Endothelial cell of umbilical vein (primary cell): ENCODE results near the gene MMS22L. TPM values are rescaled to one million over a fixed set of nuclear protein-coding genes. Genes with fewer than 3 reads are reported as not detected.

Experiments
- BruUV-seq: library from RNA; stranded (reverse); fragments of 400-500 nt; replicated peaks from 2 replicates; lab custom pipeline; 2021; lab: Mats Ljungman, UMichigan
- CTCF ChIA-PET: fragments of 300-600, 350-600 bp; sonication (Branson Sonifier 250); formaldehyde crosslinking; loops from one replicate; lab custom pipeline; 2021; ENCODE audit warnings: antibody characterized with exemption, inconsistent platforms; lab: Charles Lee
- POLR2A ChIA-PET: fragments of 300-600, 350-600 bp; sonication (Branson Sonifier 250); formaldehyde crosslinking; loops from one replicate; lab custom pipeline; 2021; ENCODE audit warnings: antibody characterized with exemption, inconsistent platforms; lab: Charles Lee
- DNase-seq: peaks from one replicate; pipeline ENCODE4 v3.0.0-alpha.2; 2011; ENCODE audit warnings: low read depth, low spot score
- FAIRE-seq: peaks from 2 replicates; lab custom pipeline; 2011; peaks lifted over from hg19 to GRCh38; lab: Jason Lieb, UNC
- H2AFZ ChIP-seq: 2 replicates; pipeline ENCODE4 v1.6.0; 2012; ENCODE audit warnings: low read depth, low read length, control low read depth, inconsistent platforms
- H3K27ac ChIP-seq: 2 replicates; pipeline ENCODE4 v1.5.1; 2011; ENCODE audit warnings: low read depth, mild to moderate bottlenecking, control low read depth, low read length, moderate library complexity; ENCODE audit not compliant: insufficient read depth
- H3K27me3 ChIP-seq, 2 experiments: 2 replicates each; pipeline versions ENCODE4 v1.6.0 to v1.6.1; 2011; ENCODE audit warnings: low read length in 2 of 2, mixed read lengths in 1 of 2; ENCODE audit not compliant: control insufficient read depth in 2 of 2, insufficient read depth in 2 of 2
- H3K36me3 ChIP-seq, 2 experiments: 2 replicates in 1 of 2; 3 replicates in 1 of 2; pipeline ENCODE4 v1.5.1; 2011; ENCODE audit warnings: low read length in 2 of 2, mild to moderate bottlenecking in 1 of 2, moderate library complexity in 1 of 2; ENCODE audit not compliant: control insufficient read depth in 2 of 2, insufficient read depth in 2 of 2; ENCODE audit errors: extremely low read depth in 1 of 2
- H3K4me1 ChIP-seq: 3 replicates; pipeline ENCODE4 v1.5.1; 2011; ENCODE audit warnings: mild to moderate bottlenecking, low read length; ENCODE audit not compliant: control insufficient read depth, insufficient read depth; ENCODE audit errors: extremely low read depth
- H3K4me2 ChIP-seq: 2 replicates; pipeline ENCODE4 v1.6.1; 2011; ENCODE audit warnings: low read length, control low read depth, mixed read lengths; ENCODE audit not compliant: insufficient read depth
- H3K4me3 ChIP-seq, 3 experiments: fragments of 200-600 bp in 1 of 3; sonication (generic), shearing (Covaris generic) in 1 of 3; replicated peaks in 1 of 3; 2 replicates each; pipeline ENCODE4 v1.5.1; 2011 to 2016; ENCODE audit warnings: control low read depth in 3 of 3, low read length in 3 of 3, mild to moderate bottlenecking in 2 of 3, inconsistent platforms in 1 of 3, low read depth in 1 of 3, moderate library complexity in 1 of 3; ENCODE audit not compliant: insufficient read depth in 1 of 3
- H3K79me2 ChIP-seq: 2 replicates; pipeline ENCODE4 v1.6.0; 2012; ENCODE audit warnings: low read length, inconsistent platforms; ENCODE audit not compliant: control insufficient read depth, insufficient read depth
- H3K9ac ChIP-seq: replicated peaks from 2 replicates; pipeline ENCODE3; 2011; ENCODE audit warnings: low read length, control low read depth; ENCODE audit not compliant: insufficient read depth; ENCODE audit errors: extremely low read depth
- H3K9me1 ChIP-seq: replicated peaks from 3 replicates; pipeline ENCODE4 v1.6.0; 2011; ENCODE audit warnings: mild to moderate bottlenecking, low read length; ENCODE audit not compliant: control insufficient read depth, insufficient read depth; ENCODE audit errors: extremely low read depth
- H3K9me3 ChIP-seq: replicated peaks from 2 replicates; pipeline ENCODE4 v1.5.1; 2012; ENCODE audit warnings: low read length, inconsistent platforms; ENCODE audit not compliant: control insufficient read depth, insufficient read depth
- H4K20me1 ChIP-seq: replicated peaks from 2 replicates; pipeline ENCODE3; 2011; ENCODE audit warnings: mild to moderate bottlenecking, low read length; ENCODE audit not compliant: control insufficient read depth, insufficient read depth; ENCODE audit errors: extremely low read depth
- EZH2 ChIP-seq: IDR thresholded peaks from 2 replicates; pipeline ENCODE4 v1.6.1; 2012; ENCODE audit warnings: borderline replicate concordance, low read depth, mild to moderate bottlenecking, moderate library complexity, low read length, inconsistent platforms; ENCODE audit not compliant: severe bottlenecking
- FOS ChIP-seq: IDR thresholded peaks from 2 replicates; pipeline ENCODE4 v1.6.1; 2011; ENCODE audit warnings: mild to moderate bottlenecking, low read length, moderate library complexity, borderline replicate concordance; ENCODE audit not compliant: insufficient read depth
- GATA2 ChIP-seq: IDR thresholded peaks from 2 replicates; pipeline ENCODE4 v1.7.0; 2011; ENCODE audit warnings: low read depth, mild to moderate bottlenecking, moderate library complexity, mixed read lengths, low read length; ENCODE audit not compliant: insufficient read length, insufficient read depth
- JUN ChIP-seq: IDR thresholded peaks from 2 replicates; pipeline ENCODE4 v1.6.1; 2011; ENCODE audit warnings: borderline replicate concordance, low read depth; ENCODE audit not compliant: insufficient read length, insufficient read depth
- MYC ChIP-seq: IDR thresholded peaks from one replicate; pipeline ENCODE4 v1.6.1; 2011; ENCODE audit warnings: mild to moderate bottlenecking, low read depth, low read length
- POLR2A ChIP-seq: IDR thresholded peaks from 2 replicates; pipeline ENCODE4 v1.6.1; 2012; ENCODE audit warnings: low read depth, mild to moderate bottlenecking, control low read depth, low read length
- POLR2AphosphoS5 ChIP-seq: IDR thresholded peaks from 2 replicates; pipeline ENCODE4 v1.6.1; 2012; ENCODE audit warnings: low read depth, mild to moderate bottlenecking, control low read depth, low read length, moderate library complexity; ENCODE audit not compliant: insufficient read depth
- dilution Hi-C: fragments of 300-500 bp; cut with MboI; formaldehyde crosslinking; loops from one replicate; pipeline ENCODE4 v1.15.0; 2019; ENCODE audit warnings: low sequenced_read_pairs; ENCODE audit not compliant: extremely low pct_ligation_motif_present
- intact Hi-C: fragments of 100-400 bp; cut with micrococcal nuclease; formaldehyde crosslinking; loops from one replicate; pipeline ENCODE4 v1.10.0; 2022
- polyA plus RNA-seq, 4 experiments: library from polyadenylated mRNA; depleted of rRNA in 3 of 4; stranded (reverse) in 3 of 4; unstranded in 1 of 4; fragments of >200 nt; gene quantifications; 2 replicates each; pipeline versions ENCODE4 v1.2.1 to v1.2.3, GENCODE V29; 2011 to 2012; ENCODE audit warnings: missing spikeins in 1 of 4
- total RNA-seq: library from RNA; stranded (reverse); gene quantifications from 2 replicates; pipeline ENCODE4 v1.2.3, GENCODE V29; 2021
- TF ChIP-seq, protein P1 (sequence below), 2 donors: IDR thresholded peaks; 1 replicate in 1 of 2; 2 replicates in 1 of 2; pipeline ENCODE4 v1.5.1; 2011; ENCODE audit warnings: low read length in 2 of 2, mild to moderate bottlenecking in 2 of 2, moderate library complexity in 2 of 2, control low read depth in 1 of 2, inconsistent platforms in 1 of 2, low read depth in 1 of 2; ENCODE audit not compliant: insufficient read depth in 1 of 2; ENCODE audit errors: extremely low read depth in 1 of 2
- TF ChIP-seq, protein P2 (sequence below): IDR thresholded peaks from 2 replicates; pipeline ENCODE4 v1.6.1; 2011; ENCODE audit not compliant: insufficient read depth, insufficient read length

MMS22L gene
- total and polyA plus RNA-seq, 2 donors (not counting 3 experiments of a cell fraction or from before 2014, with no cell fraction given) = 5.5 to 19.3 TPM

DNA sequence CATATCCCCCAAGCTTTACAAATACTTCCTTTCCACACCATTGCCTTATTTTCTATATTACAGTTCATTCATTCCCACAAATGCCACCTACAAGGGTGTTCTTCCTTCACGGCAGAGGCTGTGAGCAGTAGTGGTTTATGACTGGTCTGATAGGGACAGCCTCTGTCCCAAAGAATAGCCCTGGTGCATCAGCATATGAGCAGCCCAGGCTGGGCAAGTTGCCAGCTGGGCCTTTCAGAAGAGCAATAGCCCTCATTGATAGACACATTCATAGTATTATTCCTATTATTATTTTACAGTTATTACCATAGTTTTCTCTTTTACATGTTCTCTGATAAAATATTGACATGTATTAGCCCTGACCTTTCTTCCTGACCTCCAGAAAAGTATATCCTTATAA is 149.9 kb downstream of the MMS22L start:
- Histone ChIP-seq H3K27ac (no peak overlapping the region), H3K9ac (no peak overlapping the region), H3K36me3 (no peaks in the 10 kb centered on the region), H3K4me3 (no peak overlapping the region), H2AFZ (no peak overlapping the region), H3K27me3 (no peaks in the 10 kb centered on the region), H3K9me1 (no peaks in the 10 kb centered on the region), H4K20me1 (no peaks in the 10 kb centered on the region), H3K79me2 (no peaks in the 10 kb centered on the region), H3K4me2 (no peak overlapping the region), H3K4me1 (no peaks in the 10 kb centered on the region), H3K9me3 (no peaks in the 10 kb centered on the region)
- dilution Hi-C loops = no loop called here
- no TSS peak for BruUV-seq
- POLR2A ChIA-PET = no interaction called here
- CTCF ChIA-PET = no interaction called here
- TF ChIP-seq EZH2 = no peak
- TF ChIP-seq POLR2A = no peak
- no peak for TF ChIP-seq POLR2AphosphoS5
- TF ChIP-seq MYC = no peak
- TF ChIP-seq JUN = no peak
- TF ChIP-seq GATA2 = no peak
- TF ChIP-seq FOS = no peak
- TF ChIP-seq, protein P1, sequence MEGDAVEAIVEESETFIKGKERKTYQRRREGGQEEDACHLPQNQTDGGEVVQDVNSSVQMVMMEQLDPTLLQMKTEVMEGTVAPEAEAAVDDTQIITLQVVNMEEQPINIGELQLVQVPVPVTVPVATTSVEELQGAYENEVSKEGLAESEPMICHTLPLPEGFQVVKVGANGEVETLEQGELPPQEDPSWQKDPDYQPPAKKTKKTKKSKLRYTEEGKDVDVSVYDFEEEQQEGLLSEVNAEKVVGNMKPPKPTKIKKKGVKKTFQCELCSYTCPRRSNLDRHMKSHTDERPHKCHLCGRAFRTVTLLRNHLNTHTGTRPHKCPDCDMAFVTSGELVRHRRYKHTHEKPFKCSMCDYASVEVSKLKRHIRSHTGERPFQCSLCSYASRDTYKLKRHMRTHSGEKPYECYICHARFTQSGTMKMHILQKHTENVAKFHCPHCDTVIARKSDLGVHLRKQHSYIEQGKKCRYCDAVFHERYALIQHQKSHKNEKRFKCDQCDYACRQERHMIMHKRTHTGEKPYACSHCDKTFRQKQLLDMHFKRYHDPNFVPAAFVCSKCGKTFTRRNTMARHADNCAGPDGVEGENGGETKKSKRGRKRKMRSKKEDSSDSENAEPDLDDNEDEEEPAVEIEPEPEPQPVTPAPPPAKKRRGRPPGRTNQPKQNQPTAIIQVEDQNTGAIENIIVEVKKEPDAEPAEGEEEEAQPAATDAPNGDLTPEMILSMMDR (IDR thresholded peaks at IDR 0.05; ENCODE audit: extremely low read depth in 1 of 2, insufficient read depth in 1 of 2, low read depth in 1 of 2, low read length in 2 of 2) = no peak
- TF ChIP-seq, protein P2, sequence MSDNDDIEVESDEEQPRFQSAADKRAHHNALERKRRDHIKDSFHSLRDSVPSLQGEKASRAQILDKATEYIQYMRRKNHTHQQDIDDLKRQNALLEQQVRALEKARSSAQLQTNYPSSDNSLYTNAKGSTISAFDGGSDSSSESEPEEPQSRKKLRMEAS = no peak
- intact Hi-C loops = no loop called here
- no peak for FAIRE-seq
- no peak for DNase-seq
